Adrenal gland (tissue), 12 donors: ENCODE measurements around the gene DNAH8. TPM values are rescaled to one million over a fixed set of nuclear protein-coding genes. Genes with fewer than 3 reads are reported as not detected.

ENCODE experiments used
- DNase-seq, 7 donors: peaks; one replicate each; pipeline ENCODE4 v3.0.0-alpha.2; 2019 to 2020
- H3K27ac ChIP-seq, 5 donors: fragments of 200-600 bp; sonication (generic) in 4 of 5; 1 replicate in 3 of 5; 2 replicates in 2 of 5; pipeline versions ENCODE4 v1.5.1 to v1.8.0; 2016 to 2020; ENCODE audit warnings: mild to moderate bottlenecking in 1 of 5
- H3K27me3 ChIP-seq: fragments of 200-600 bp; 2 replicates; pipeline ENCODE4 v1.8.0; 2021
- H3K36me3 ChIP-seq, 2 donors: fragments of 200-600 bp; replicated peaks in 1 of 2; 1 replicate in 1 of 2; 2 replicates in 1 of 2; pipeline versions ENCODE4 v1.5.1 to v1.8.0; 2018 to 2022
- H3K4me1 ChIP-seq, 2 donors: fragments of 200-600 bp; replicated peaks in 1 of 2; 1 replicate in 1 of 2; 2 replicates in 1 of 2; pipeline versions ENCODE4 v1.5.1 to v1.8.0; 2018 to 2021
- H3K4me3 ChIP-seq, 4 donors: fragments of 200-600 bp; sonication (generic) in 3 of 4; one replicate each; pipeline ENCODE4 v1.5.1; 2016 to 2018
- H3K9me3 ChIP-seq, 3 donors: fragments of 200-600 bp; sonication (generic) in 1 of 3; replicated peaks in 1 of 3; 1 replicate in 2 of 3; 2 replicates in 1 of 3; pipeline versions ENCODE4 v1.5.1 to v1.8.0; 2016 to 2021
- CTCF ChIP-seq, 6 experiments: fragments of 450-650 bp in 4 of 6; fragments of 200-600 bp in 2 of 6; sonication (generic) in 1 of 6; IDR thresholded peaks; 1 replicate in 5 of 6; 2 replicates in 1 of 6; pipeline versions ENCODE4 v1.5.1 to v1.8.0; 2016 to 2021; ENCODE audit warnings: antibody characterized with exemption in 6 of 6, mild to moderate bottlenecking in 2 of 6, moderate library complexity in 1 of 6
- POLR2A ChIP-seq, 2 donors: fragments of 450-650 bp; IDR thresholded peaks; one replicate each; pipeline ENCODE4 v1.6.1; 2017; ENCODE audit warnings: antibody characterized with exemption in 2 of 2, mild to moderate bottlenecking in 2 of 2, moderate library complexity in 1 of 2
- WGBS, 4 donors: extraction: QIAGEN DNeasy Blood & Tissue Kit in 2 of 4; methylation state at CpG; one replicate each; pipeline versions ENCODE4 v1.1.5 to v1.1.7; 2013 to 2017; 5-methylcytosine and 5-hydroxymethylcytosine counted together
- intact Hi-C, 2 donors: fragments of 100-400 bp; cut with DNase I; formaldehyde crosslinking; loops; one replicate each; pipeline versions ENCODE4 v1.14.1 to v1.15.0; 2022 to 2023
- polyA plus RNA-seq, 3 donors: library from polyadenylated mRNA; stranded (reverse); fragments of 200-250 nt in 2 of 3; fragments of 350-450 nt in 1 of 3; fragmentation: Illumina TruSeq in 1 of 3; extraction: RNeasy Lipid Tissue Mini Kit (QIAGEN cat#74804) in 1 of 3; gene quantifications; one replicate each; pipeline ENCODE4 v1.2.3, GENCODE V29; 2013 to 2014
- total RNA-seq, 9 donors: library from RNA; depleted of rRNA in 4 of 9; stranded (reverse); fragments of >200 nt in 4 of 9; fragments of 120-200 nt in 1 of 9; fragmentation: NEBNext Ultra II Directional in 1 of 9; extraction: Animal tissue kit (Norgen Biotek cat#: 25700) in 1 of 9; gene quantifications; one replicate each; pipeline versions ENCODE4 v1.1.0 to v1.2.4, GENCODE V29; 2013 to 2023
- donor health status: healthy with polysubstance abuse.
- donor health status: Bipolar disorder and iron deficiency.
- donor health status: DM: yes; HTN: yes; CAD: no.
- donor health status: DM: no; HTN: no; CAD: no.
- donor health status: DM: no; HTN: no; CAD: no.
- donor health status: DM: yes; HTN: yes; CAD: no.

The DNAH8 gene
- total and polyA plus RNA-seq, 12 donors, result under 0.01 to 0.02 TPM; not detected in 10

- no peak for DNase-seq
- TF ChIP-seq CTCF (IDR thresholded peaks at IDR 0.05), result no peak
- no peak for TF ChIP-seq POLR2A (IDR thresholded peaks at IDR 0.05)
- Histone ChIP-seq H3K36me3 (no peaks in the 10 kb centered on the region), H3K4me1 (no peaks in the 10 kb centered on the region), H3K27ac (no peak overlapping the region), H3K4me3 (no peak overlapping the region), H3K9me3 (no peaks in the 10 kb centered on the region), H3K27me3 (no peaks in the 10 kb centered on the region)
- intact Hi-C loops, result no loop called here
- WGBS, 4 donors, result 67 to 81% (median 79%) methylated on average over 7 of the region's 7 CpGs
Measured at GRCh38 chr6:39060467-39061160, 345.5 kb downstream of the DNAH8 start.

GRCh38 chr6:39061182-39061581, 346.1 kb downstream of the DNAH8 start:
- no peak overlapping the region for H3K4me3 ChIP-seq
- no peaks in the 10 kb centered on the region for H3K9me3 ChIP-seq
- no peaks in the 10 kb centered on the region for H3K4me1 ChIP-seq
- H3K27ac ChIP-seq, result no peak overlapping the region
- TF ChIP-seq POLR2A (IDR thresholded peaks at IDR 0.05), result no peak
- no peak for TF ChIP-seq CTCF (IDR thresholded peaks at IDR 0.05)
- H3K27me3 ChIP-seq, result no peaks in the 10 kb centered on the region
- 61 to 69% (median 65%) methylated on average over 6 of the region's 6 CpGs for WGBS, 4 donors
- H3K36me3 ChIP-seq, result no peaks in the 10 kb centered on the region
- no peak for DNase-seq
- intact Hi-C loops, result no loop called here

GRCh38 chr6:39061588-39061987, 346.5 kb downstream of the DNAH8 start:
- TF ChIP-seq CTCF (IDR thresholded peaks at IDR 0.05), result no peak
- no peak for TF ChIP-seq POLR2A (IDR thresholded peaks at IDR 0.05)

GRCh38 chr6:39062014-39062740, 347.1 kb downstream of the DNAH8 start:
- no peak for DNase-seq
- no peaks in the 10 kb centered on the region for H3K4me1 ChIP-seq
- H3K27ac ChIP-seq, result no peak overlapping the region
- no peaks in the 10 kb centered on the region for H3K27me3 ChIP-seq
- no peak for TF ChIP-seq POLR2A (IDR thresholded peaks at IDR 0.05)
- TF ChIP-seq CTCF (IDR thresholded peaks at IDR 0.05), result no peak
- no peaks in the 10 kb centered on the region for H3K9me3 ChIP-seq
- WGBS, 4 donors, result 52 to 70% (median 61%) methylated on average over 6 to 10 of the region's 10 CpGs
- no peak overlapping the region for H3K4me3 ChIP-seq
- intact Hi-C loops, result no loop called here
- H3K36me3 ChIP-seq, result no peaks in the 10 kb centered on the region

More at GRCh38 chr6:39061588-39061987, 346.5 kb downstream of the DNAH8 start:
- Histone ChIP-seq H3K36me3 (no peaks in the 10 kb centered on the region), H3K9me3 (no peaks in the 10 kb centered on the region), H3K27me3 (no peaks in the 10 kb centered on the region), H3K27ac (no peak overlapping the region), H3K4me3 (no peak overlapping the region), H3K4me1 (no peaks in the 10 kb centered on the region)
- intact Hi-C loops, result no loop called here
- DNase-seq, result no peak
- WGBS, 4 donors, result 61 to 74% (median 70%) methylated on average over 2 to 3 of the region's 3 CpGs
